ENCODE data around the gene WDR91. TPM values are rescaled to one million over a fixed set of nuclear protein-coding genes. Genes with fewer than 3 reads are reported as not detected.

WDR91 gene
- total RNA-seq, 1 donor from 2014 or later, result 5.5 TPM

- Histone ChIP-seq H3K4me1 (ENCODE audit: insufficient read depth, low read length) (no peaks in the 10 kb centered on the region), H2AFZ (ENCODE audit: low read depth, low read length) (no peak overlapping the region), H3K27me3 (ENCODE audit: insufficient read depth, low read length) (no peaks in the 10 kb centered on the region), H3K4me2 (ENCODE audit: low read length) (no peak overlapping the region), H4K20me1 (ENCODE audit: insufficient read depth, low read length) (no peaks in the 10 kb centered on the region), H3K9ac (ENCODE audit: low read length) (no peak overlapping the region), H3K79me2 (ENCODE audit: insufficient read depth, low read length) (no peaks in the 10 kb centered on the region), H3K27ac (ENCODE audit: low read depth, low read length) (no peak overlapping the region), H3K36me3 (ENCODE audit: insufficient read depth, low read length) (no peaks in the 10 kb centered on the region), H3K4me3 (ENCODE audit: insufficient read depth, low read depth, low read length) (no peak overlapping the region), H3K9me3 (ENCODE audit: insufficient read depth, low read depth, low read length) (no peaks in the 10 kb centered on the region)
- TF ChIP-seq CTCF (IDR thresholded peaks at IDR 0.05; ENCODE audit: insufficient read depth, low read depth, low read length) (no peak), EZH2 (IDR thresholded peaks at IDR 0.05; ENCODE audit: insufficient read depth, low read length) (no peak)
- DNase-seq (ENCODE audit: low read depth), result no peak
- Mint-ChIP-seq H3K36me3 (ENCODE audit: low read depth, unreplicated experiment) (no peaks in the 10 kb centered on the region), H3K27ac (ENCODE audit: unreplicated experiment) (no peak overlapping the region), H3K4me1 (ENCODE audit: low read depth, unreplicated experiment) (peaks cover 2% of the 10 kb centered on the region), H3K4me3 (ENCODE audit: unreplicated experiment) (no peak overlapping the region), H3K27me3 (ENCODE audit: low read depth, unreplicated experiment) (no peaks in the 10 kb centered on the region), H3K9me3 (ENCODE audit: unreplicated experiment) (no peaks in the 10 kb centered on the region)
- no peak for FAIRE-seq
Observed at GRCh38 chr7:135143885-135144668, 67.2 kb downstream of the WDR91 start.

Small RNA genes within 50 kb of the gene (microRNA-seq; reads per million reads assigned to microRNA genes)
- gene MIR6509, result not detected

Other genes starting within 250 kb of the WDR91 start
- 0.72 and 0.91 TPM in 2 replicates for gene AGBL3, start 225.0 kb downstream of the WDR91 start, total RNA-seq
- gene TMEM140, start 63.5 kb downstream of the WDR91 start, total RNA-seq, result 0.27 and 0.62 TPM in 2 replicates
- 31.0 and 33.7 TPM in 2 replicates for gene CYREN, start 40.8 kb downstream of the WDR91 start, total RNA-seq
- not detected in 2 replicates for gene STRA8, start 22.3 kb upstream of the WDR91 start, total RNA-seq

Data from astrocyte (in vitro differentiated cells and primary cell).